IMR-90 (cell line): ENCODE results near the gene PSG7. TPM values are rescaled to one million over a fixed set of nuclear protein-coding genes. Genes with fewer than 3 reads are reported as not detected.
"Not testable (repeated sequence)": the region's sequence is repeated elsewhere in the genome, so short reads cannot be mapped to it uniquely, and the experiment has no call there.

Experiments used
- ATAC-seq: fragments of 200-7000 bp; cut with Tn5 transposase; 2 replicates; pipeline ENCODE4 v1.9.1; 2020; ENCODE audit warnings: low read depth, mild to moderate bottlenecking, moderate library complexity
- BruUV-seq: library from RNA; stranded (reverse); fragments of 400-500 nt; replicated peaks from 2 replicates; lab custom pipeline; 2021; lab: Mats Ljungman, UMichigan
- CTCF ChIA-PET: fragments of 300-600 bp; formaldehyde crosslinking; extraction: SDS; loops from one replicate; lab custom pipeline; 2021; ENCODE audit warnings: antibody characterized with exemption; lab: Yijun Ruan, JAX
- POLR2A ChIA-PET: fragments of 300-600 bp; sonication (Branson Sonifier 250); formaldehyde crosslinking; loops from one replicate; lab custom pipeline; 2022; ENCODE audit warnings: antibody characterized with exemption; ENCODE audit not compliant: unreplicated experiment; lab: Charles Lee
- DNase-seq: peaks from one replicate; pipeline ENCODE4 v3.0.0; 2013
- H2AFZ ChIP-seq: replicated peaks from 2 replicates; pipeline ENCODE3; 2013; ENCODE audit warnings: low read length, mild to moderate bottlenecking; ENCODE audit not compliant: poor library complexity
- H2AK5ac ChIP-seq: 2 replicates; pipeline ENCODE4 v1.6.1; 2013; ENCODE audit warnings: low read depth, low read length, inconsistent platforms
- H2AK9ac ChIP-seq: replicated peaks from 2 replicates; pipeline ENCODE3; 2013; ENCODE audit warnings: mild to moderate bottlenecking, low read depth, low read length, moderate library complexity; ENCODE audit not compliant: poor library complexity
- H2BK120ac ChIP-seq: 2 replicates; pipeline ENCODE4 v1.6.1; 2013; ENCODE audit warnings: low read depth, low read length, inconsistent platforms
- H2BK15ac ChIP-seq: 3 replicates; pipeline ENCODE4 v1.6.1; 2013; ENCODE audit warnings: low read depth, low read length, inconsistent platforms
- H2BK20ac ChIP-seq: 2 replicates; pipeline ENCODE4 v1.6.1; 2013; ENCODE audit warnings: low read depth, mild to moderate bottlenecking, inconsistent platforms, low read length, moderate library complexity
- H2BK5ac ChIP-seq: 2 replicates; pipeline ENCODE4 v1.6.1; 2013; ENCODE audit warnings: mild to moderate bottlenecking, low read depth, low read length, inconsistent platforms; ENCODE audit not compliant: poor library complexity, severe bottlenecking
- H3K14ac ChIP-seq: replicated peaks from 2 replicates; pipeline ENCODE4 v1.6.1; 2013; ENCODE audit warnings: low read depth, low read length, inconsistent platforms
- H3K18ac ChIP-seq: 2 replicates; pipeline ENCODE4 v1.6.1; 2013; ENCODE audit warnings: low read depth, low read length, control low read depth
- H3K23ac ChIP-seq: 2 replicates; pipeline ENCODE4 v1.6.1; 2013; ENCODE audit warnings: low read depth, low read length, inconsistent platforms
- H3K27ac ChIP-seq: 2 replicates; pipeline ENCODE4 v1.5.1; 2013; ENCODE audit warnings: mild to moderate bottlenecking, control low read depth, low read length; ENCODE audit not compliant: insufficient read depth
- H3K27me3 ChIP-seq: 2 replicates; pipeline ENCODE4 v1.6.1; 2013; ENCODE audit warnings: low read length; ENCODE audit not compliant: control insufficient read depth, insufficient read depth
- H3K36me3 ChIP-seq: 2 replicates; pipeline ENCODE4 v1.6.1; 2013; ENCODE audit warnings: low read length, mixed read lengths; ENCODE audit not compliant: control insufficient read depth, insufficient read depth
- H3K4ac ChIP-seq: 2 replicates; pipeline ENCODE4 v1.6.1; 2013; ENCODE audit warnings: low read depth, low read length, inconsistent platforms
- H3K4me1 ChIP-seq: 2 replicates; pipeline ENCODE4 v1.6.1; 2013; ENCODE audit warnings: low read length, mixed read lengths; ENCODE audit not compliant: control insufficient read depth, insufficient read depth
- H3K4me2 ChIP-seq: 2 replicates; pipeline ENCODE4 v1.6.1; 2013; ENCODE audit warnings: low read depth, mild to moderate bottlenecking, control low read depth, low read length, moderate library complexity
- H3K4me3 ChIP-seq: 2 replicates; pipeline ENCODE4 v1.5.1; 2013; ENCODE audit warnings: low read depth, mild to moderate bottlenecking, control low read depth, low read length, moderate library complexity; ENCODE audit not compliant: insufficient read depth
- H3K56ac ChIP-seq: 2 replicates; pipeline ENCODE4 v1.6.1; 2013; ENCODE audit warnings: low read length, inconsistent platforms; ENCODE audit not compliant: insufficient read depth; ENCODE audit errors: extremely low read depth
- H3K79me1 ChIP-seq, 2 experiments: 2 replicates each; pipeline ENCODE4 v1.6.1; 2013; ENCODE audit warnings: low read length in 2 of 2, inconsistent platforms in 1 of 2, low read depth in 1 of 2
- H3K9ac ChIP-seq: 2 replicates; pipeline ENCODE4 v1.6.1; 2013; ENCODE audit warnings: low read depth, low read length, control low read depth
- H3K9me1 ChIP-seq: 2 replicates; pipeline ENCODE4 v1.6.1; 2013; ENCODE audit warnings: low read length, inconsistent platforms; ENCODE audit not compliant: insufficient read depth
- H3K9me3 ChIP-seq: 2 replicates; pipeline ENCODE4 v1.6.1; 2013; ENCODE audit warnings: low read length; ENCODE audit not compliant: control insufficient read depth, insufficient read depth
- H4K20me1 ChIP-seq: 2 replicates; pipeline ENCODE4 v1.6.1; 2013; ENCODE audit warnings: low read length, inconsistent platforms; ENCODE audit not compliant: insufficient read depth
- H4K5ac ChIP-seq: 2 replicates; pipeline ENCODE4 v1.6.1; 2013; ENCODE audit warnings: mild to moderate bottlenecking, low read depth, low read length, control low read depth
- H4K8ac ChIP-seq, 2 experiments: 2 replicates each; pipeline ENCODE4 v1.6.1; 2013; ENCODE audit warnings: low read depth in 2 of 2, low read length in 2 of 2, control low read depth in 1 of 2, inconsistent platforms in 1 of 2
- H4K91ac ChIP-seq: 2 replicates; pipeline ENCODE4 v1.6.1; 2013; ENCODE audit warnings: low read depth, low read length, inconsistent platforms; ENCODE audit not compliant: insufficient read depth
- WGBS, 2 experiments: methylation state at CpG; one replicate each; pipeline versions ENCODE4 v1.1.5 to v1.1.7; 2013; ENCODE audit warnings: missing lambda C conversion rate in 2 of 2; ENCODE audit not compliant: insufficient read length in 1 of 2; ENCODE audit errors: extremely low coverage in 2 of 2; 5-methylcytosine and 5-hydroxymethylcytosine counted together
- dilution Hi-C: fragments of 300-500 bp; cut with HindIII; formaldehyde crosslinking; loops from one replicate; pipeline ENCODE4 v1.14.3; 2018; ENCODE audit warnings: low sequenced_read_pairs; ENCODE audit not compliant: unreplicated experiment
- in situ Hi-C: fragments of 300-500 bp; cut with MboI; formaldehyde crosslinking; loops from 3 replicates; pipeline ENCODE4 v1.14.3; 2019; ENCODE audit warnings: low sequenced_read_pairs, inconsistent platforms, mixed read lengths
- intact Hi-C: fragments of 100-400 bp; cut with micrococcal nuclease; formaldehyde crosslinking; loops from 2 replicates; pipeline ENCODE4 v1.10.0; 2022
- polyA plus RNA-seq, 3 experiments: library from polyadenylated mRNA; depleted of rRNA; stranded (reverse); fragments of >200 nt; gene quantifications; 2 replicates each; pipeline ENCODE4 v1.2.3, GENCODE V29; 2012; ENCODE audit warnings: low replicate concordance in 1 of 3
- total RNA-seq: library from RNA; depleted of rRNA; stranded (reverse); fragments of >200 nt; gene quantifications from 2 replicates; pipeline ENCODE4 v1.2.3, GENCODE V29; 2012

Gene PSG7
- total and polyA plus RNA-seq, 2 of the 4 experiments (the other 2 are of a cell fraction): under 0.01 to 0.26 TPM

- POLR2A ChIA-PET, H2AK5ac ChIP-seq, H2BK5ac ChIP-seq, H2BK15ac ChIP-seq, H3K14ac ChIP-seq, H2AFZ ChIP-seq, CTCF ChIA-PET, H2BK120ac ChIP-seq, H4K20me1 ChIP-seq, BruUV-seq, H3K9me3 ChIP-seq, H4K5ac ChIP-seq, H3K27me3 ChIP-seq, H2AK9ac ChIP-seq, H4K91ac ChIP-seq, dilution Hi-C loops, H3K36me3 ChIP-seq, H3K9me1 ChIP-seq, H3K4me1 ChIP-seq, H3K4me2 ChIP-seq, H3K23ac ChIP-seq, H3K9ac ChIP-seq, ATAC-seq, intact Hi-C loops, H3K4me3 ChIP-seq, H3K56ac ChIP-seq, H4K8ac ChIP-seq, DNase-seq, H2BK20ac ChIP-seq, H3K27ac ChIP-seq, H3K4ac ChIP-seq, H3K79me1 ChIP-seq, H3K18ac ChIP-seq: not testable (repeated sequence)
- in situ Hi-C loops: loop anchor here (10.0 kb wide), 1 partner anchor 217 kb away; no protein-coding TSS in a partner anchor
- no CpG with 5 or more reads among the region's 5 CpGs for WGBS, 2 experiments
Observed at GRCh38 chr19:42911731-42912130, 25.3 kb downstream of the PSG7 start.

- H3K56ac ChIP-seq, H2AFZ ChIP-seq, dilution Hi-C loops, H3K36me3 ChIP-seq, H4K20me1 ChIP-seq, H3K4me2 ChIP-seq, H3K79me1 ChIP-seq, DNase-seq, H3K14ac ChIP-seq, H2BK120ac ChIP-seq, BruUV-seq, H4K8ac ChIP-seq, H4K5ac ChIP-seq, H3K23ac ChIP-seq, ATAC-seq, H2AK9ac ChIP-seq, H3K9ac ChIP-seq, H3K4me3 ChIP-seq, POLR2A ChIA-PET, H3K27me3 ChIP-seq, H3K9me1 ChIP-seq, H4K91ac ChIP-seq, H3K18ac ChIP-seq, H3K4me1 ChIP-seq, H2AK5ac ChIP-seq, H3K27ac ChIP-seq, H3K4ac ChIP-seq, H2BK20ac ChIP-seq, H2BK5ac ChIP-seq, H2BK15ac ChIP-seq, intact Hi-C loops, CTCF ChIA-PET, in situ Hi-C loops, H3K9me3 ChIP-seq: not testable (repeated sequence)
- no CpG with 5 or more reads among the region's 5 CpGs for WGBS, 2 experiments
Observed at GRCh38 chr19:42906162-42906561, 30.8 kb downstream of the PSG7 start.
